MG63 (cell line): Measurements from ENCODE around the gene MGAT4C. TPM values are rescaled to one million over a fixed set of nuclear protein-coding genes. Genes with fewer than 3 reads are reported as not detected.
"Not testable (repeated sequence)": the region's sequence is repeated elsewhere in the genome, so short reads cannot be mapped to it uniquely, and the experiment has no call there.

Experiments used
- DNase-seq: peaks from one replicate; pipeline ENCODE4 v3.0.0-alpha.2; 2020
- H3K27me3 ChIP-seq: fragments of 250-450 bp; sonication (Bioruptor Pico); 2 replicates; pipeline ENCODE4 v1.5.1; 2020; ENCODE audit warnings: mild to moderate bottlenecking, moderate library complexity
- H3K36me3 ChIP-seq: fragments of 250-450 bp; sonication (Bioruptor Pico); 2 replicates; pipeline ENCODE4 v1.5.1; 2020; ENCODE audit warnings: mild to moderate bottlenecking, moderate library complexity
- H3K4me3 ChIP-seq: fragments of 250-450 bp; sonication (Bioruptor Pico); 2 replicates; pipeline ENCODE4 v1.5.1; 2020; ENCODE audit warnings: mild to moderate bottlenecking, moderate library complexity
- H3K9me3 ChIP-seq: fragments of 250-450 bp; sonication (Bioruptor Pico); 2 replicates; pipeline ENCODE4 v1.5.1; 2020; ENCODE audit warnings: mild to moderate bottlenecking, moderate library complexity
- total RNA-seq: library from RNA; depleted of rRNA; stranded (reverse); fragments of >200 nt; shearing (Covaris generic); gene quantifications from 2 replicates; pipeline ENCODE4 v1.2.3, GENCODE V29; 2014; ENCODE audit warnings: low replicate concordance

MGAT4C gene
- total RNA-seq, 1 experiment from 2014 or later: not detected

- not testable (repeated sequence) for H3K9me3 ChIP-seq, DNase-seq, H3K27me3 ChIP-seq, H3K36me3 ChIP-seq, H3K4me3 ChIP-seq
Observed at GRCh38 chr12:86059052-86059451, 197.1 kb downstream of the MGAT4C start.

DNA sequence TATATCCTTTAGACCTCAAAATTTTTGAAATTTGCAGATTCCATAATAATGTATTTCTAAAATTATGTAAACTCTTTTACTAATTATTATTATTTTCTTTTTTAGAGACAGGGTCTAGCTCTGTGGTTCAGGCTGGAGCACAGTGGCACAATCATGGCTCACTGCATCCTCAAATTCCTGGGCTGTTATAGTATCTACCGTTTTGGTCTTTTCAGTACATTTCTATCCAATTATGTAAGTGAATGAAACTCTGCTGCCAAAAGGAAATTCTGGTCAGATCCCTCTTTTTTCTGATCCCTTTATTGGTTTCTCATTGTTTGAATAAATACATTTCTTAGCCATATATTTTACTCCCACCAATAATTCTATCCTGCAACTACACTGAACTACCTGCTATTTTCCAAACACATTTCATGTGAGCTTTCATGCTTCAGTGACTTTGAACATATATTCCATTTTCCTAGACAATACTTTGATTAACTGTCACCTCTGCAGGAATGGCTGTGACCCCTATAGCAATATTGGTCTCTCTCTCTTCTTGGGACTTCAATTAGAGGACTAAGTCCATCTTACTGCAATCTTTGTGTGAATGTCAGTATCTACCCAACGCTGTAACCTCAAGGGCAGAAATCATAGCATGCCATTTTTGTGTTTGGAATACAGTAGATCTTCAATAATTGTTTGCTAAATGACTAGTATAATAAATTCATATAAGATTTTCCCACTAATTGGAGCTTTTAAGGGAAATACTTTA is 198.9 kb downstream of the MGAT4C start:
- DNase-seq: no peak
- Histone ChIP-seq H3K4me3 (no peak overlapping the region), H3K27me3 (no peaks in the 10 kb centered on the region), H3K36me3 (no peaks in the 10 kb centered on the region), H3K9me3 (no peaks in the 10 kb centered on the region)

GRCh38 chr12:86052921-86053320 is 203.3 kb downstream of the MGAT4C start:
- no peaks in the 10 kb centered on the region for H3K9me3 ChIP-seq
- DNase-seq: no peak
- no peak overlapping the region for H3K4me3 ChIP-seq
- no peaks in the 10 kb centered on the region for H3K36me3 ChIP-seq
- H3K27me3 ChIP-seq: no peaks in the 10 kb centered on the region

DNA sequence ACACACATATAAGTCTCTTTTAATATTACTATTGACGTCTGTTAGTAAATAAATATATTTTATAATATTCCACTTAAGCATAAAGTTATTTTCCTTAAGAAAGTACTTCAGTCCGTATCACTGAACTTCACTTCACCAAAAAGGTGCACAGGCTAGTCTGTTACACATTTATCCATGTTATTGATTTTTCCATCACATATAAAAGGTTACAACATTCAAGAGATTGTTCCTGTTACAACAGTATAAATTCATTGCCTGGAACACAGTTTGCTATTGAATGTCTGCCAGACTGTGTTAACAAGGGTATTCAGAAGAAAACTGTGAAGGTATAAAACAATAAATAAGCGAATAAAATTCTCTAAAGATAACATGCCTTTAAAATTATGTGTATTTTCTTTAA is 206.2 kb downstream of the MGAT4C start:
- DNase-seq: no peak
- Histone ChIP-seq H3K36me3 (no peaks in the 10 kb centered on the region), H3K27me3 (no peaks in the 10 kb centered on the region), H3K4me3 (no peak overlapping the region), H3K9me3 (no peaks in the 10 kb centered on the region)

DNA sequence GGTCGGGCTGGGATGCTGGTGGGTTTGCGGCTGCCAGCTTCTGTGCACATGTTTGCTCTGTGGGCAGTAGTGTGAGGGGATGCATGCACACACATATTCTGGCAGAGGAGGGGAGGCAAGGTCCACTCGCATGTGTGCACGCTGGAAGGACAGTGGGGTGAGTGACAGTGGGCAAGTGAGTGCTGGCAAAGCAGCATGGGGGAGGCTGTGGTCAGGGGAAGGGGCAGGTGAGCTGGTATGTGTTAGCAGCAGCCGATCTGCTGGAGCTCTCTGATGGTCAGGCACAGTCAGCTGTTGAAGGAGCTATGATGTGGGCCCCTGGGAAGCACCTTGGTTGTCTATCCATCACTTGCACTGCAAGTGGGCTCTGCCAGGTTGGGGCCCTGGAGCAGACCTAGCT is 211.8 kb downstream of the MGAT4C start:
- Histone ChIP-seq H3K9me3 (peaks cover 4% of the 10 kb centered on the region; the same call in 1 of the 2 replicates), H3K27me3 (no peaks in the 10 kb centered on the region), H3K36me3 (no peaks in the 10 kb centered on the region), H3K4me3 (no peak overlapping the region)
- DNase-seq: no peak

DNA sequence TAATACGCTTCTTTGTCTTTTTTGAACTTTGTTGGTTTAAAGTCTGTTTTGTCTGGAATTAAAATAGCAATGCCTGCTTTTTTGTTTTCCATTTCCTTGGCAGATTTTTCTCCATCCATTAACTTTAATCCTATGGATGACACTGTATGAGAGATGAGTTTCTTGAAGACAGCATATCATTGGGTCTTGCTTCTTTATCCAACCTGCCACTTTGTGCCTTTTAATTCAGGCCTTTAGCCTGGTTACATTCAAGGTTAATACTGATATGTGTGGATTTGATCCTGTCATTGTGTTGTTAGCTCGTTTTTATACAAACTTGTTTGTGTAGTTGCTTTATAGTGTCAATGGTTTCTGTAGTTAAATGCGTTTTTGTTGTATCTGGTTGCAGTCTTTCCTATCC is 214.1 kb downstream of the MGAT4C start:
- no peaks in the 10 kb centered on the region for H3K36me3 ChIP-seq
- DNase-seq: no peak
- H3K27me3 ChIP-seq: no peaks in the 10 kb centered on the region
- peaks cover 4% of the 10 kb centered on the region; the same call in 1 of the 2 replicates for H3K9me3 ChIP-seq
- H3K4me3 ChIP-seq: no peak overlapping the region

GRCh38 chr12:86018361-86018760 is 237.8 kb downstream of the MGAT4C start:
- Histone ChIP-seq H3K9me3 (no peaks in the 10 kb centered on the region; the same call in 1 of the 2 replicates), H3K27me3 (no peaks in the 10 kb centered on the region), H3K4me3 (no peak overlapping the region), H3K36me3 (no peaks in the 10 kb centered on the region)
- DNase-seq: no peak

DNA sequence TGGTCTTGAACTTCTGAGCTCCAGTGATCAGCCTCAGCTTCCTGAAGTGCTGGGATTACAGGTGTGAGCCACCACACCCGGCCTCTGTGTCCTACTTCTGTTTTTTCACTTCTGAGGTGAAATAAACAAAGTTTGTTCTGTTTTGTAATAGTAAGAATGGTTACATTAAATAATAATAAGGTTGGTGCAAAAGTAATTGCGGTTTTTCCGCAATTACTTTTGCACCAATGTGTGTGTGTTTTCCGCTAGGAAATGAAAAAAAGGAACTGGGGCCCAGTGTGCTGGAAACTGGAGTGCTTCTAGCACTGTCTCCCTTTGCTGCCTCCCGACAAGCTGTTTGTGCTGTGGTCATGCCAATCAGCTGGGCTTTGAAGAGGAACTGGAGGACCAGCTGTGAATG is 241.2 kb downstream of the MGAT4C start:
- Histone ChIP-seq H3K9me3 (no peaks in the 10 kb centered on the region; the same call in 1 of the 2 replicates), H3K36me3 (no peaks in the 10 kb centered on the region), H3K4me3 (no peak overlapping the region), H3K27me3 (no peaks in the 10 kb centered on the region)
- no peak for DNase-seq

DNA sequence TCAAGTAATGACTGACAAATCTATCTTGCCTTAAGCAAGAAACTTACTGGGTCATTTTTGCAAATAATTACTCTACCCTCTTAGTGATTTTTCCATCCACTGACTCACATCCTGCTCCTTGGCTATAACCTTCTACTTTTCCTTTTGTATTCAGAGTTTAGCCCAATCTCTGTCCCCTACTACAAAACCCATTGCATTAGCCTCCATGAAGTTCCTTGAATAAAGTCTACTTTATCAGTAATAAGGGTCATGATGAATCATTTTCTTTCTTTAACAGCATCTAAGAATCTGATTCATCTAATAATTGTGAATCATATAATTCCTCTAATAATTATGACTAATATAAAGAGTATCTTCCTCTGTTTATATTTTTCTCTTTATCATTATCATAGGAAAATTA is 249.5 kb downstream of the MGAT4C start:
- Histone ChIP-seq H3K9me3 (no peaks in the 10 kb centered on the region), H3K4me3 (no peak overlapping the region), H3K36me3 (no peaks in the 10 kb centered on the region), H3K27me3 (no peaks in the 10 kb centered on the region)
- DNase-seq: no peak

DNA sequence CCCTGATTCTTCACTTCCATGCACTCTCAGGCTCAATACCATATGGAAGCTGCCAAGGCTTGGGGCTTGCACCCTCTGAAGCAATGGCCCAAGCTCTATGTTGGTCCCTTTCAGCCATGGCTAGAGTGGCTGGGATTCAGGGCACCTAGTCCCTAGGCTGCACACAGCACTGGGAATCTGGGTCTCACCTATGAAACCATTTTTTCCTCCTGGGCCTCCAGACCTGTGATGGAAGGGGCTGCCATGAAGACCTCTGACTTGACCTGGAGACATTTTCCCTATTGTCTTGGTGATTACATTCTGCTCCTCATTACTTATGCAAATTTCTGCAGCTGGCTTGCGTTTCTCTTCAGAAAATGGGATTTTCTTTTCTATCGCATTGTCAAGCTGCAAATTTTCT is 258.1 kb downstream of the MGAT4C start:
- peaks cover 6% of the 10 kb centered on the region; the same call in 1 of the 2 replicates for H3K9me3 ChIP-seq
- H3K36me3 ChIP-seq: no peaks in the 10 kb centered on the region
- no peak overlapping the region for H3K4me3 ChIP-seq
- no peak for DNase-seq
- H3K27me3 ChIP-seq: no peaks in the 10 kb centered on the region

- Histone ChIP-seq H3K9me3 (peaks cover 6% of the 10 kb centered on the region; the same call in 1 of the 2 replicates), H3K27me3 (no peaks in the 10 kb centered on the region), H3K4me3 (no peak overlapping the region), H3K36me3 (no peaks in the 10 kb centered on the region)
- DNase-seq: no peak
Observed at GRCh38 chr12:85996280-85996679, 259.9 kb downstream of the MGAT4C start.

DNA sequence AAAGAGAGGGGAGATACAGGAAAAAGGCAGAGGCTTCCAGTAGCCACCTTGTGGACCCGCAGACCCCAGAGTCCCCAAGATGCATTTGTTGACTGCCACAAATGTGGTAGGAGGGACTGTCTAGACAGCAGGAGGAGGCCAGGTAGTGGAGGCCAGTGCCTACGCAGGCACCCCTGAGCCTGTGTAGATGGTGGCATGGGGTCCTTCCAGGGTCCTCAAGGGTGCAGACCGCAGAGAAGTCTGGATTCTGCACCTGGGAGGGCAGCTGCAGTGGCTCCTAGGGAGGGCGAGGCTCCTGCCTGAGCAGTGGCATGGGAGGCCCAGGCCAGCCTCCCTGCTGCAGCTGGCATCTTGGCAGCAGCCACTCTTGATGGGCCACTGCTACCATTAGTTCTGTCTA is 262.4 kb downstream of the MGAT4C start:
- H3K4me3 ChIP-seq: no peak overlapping the region
- peaks cover 6% of the 10 kb centered on the region; the same call in 1 of the 2 replicates for H3K9me3 ChIP-seq
- DNase-seq: no peak
- no peaks in the 10 kb centered on the region for H3K27me3 ChIP-seq
- H3K36me3 ChIP-seq: no peaks in the 10 kb centered on the region

DNA sequence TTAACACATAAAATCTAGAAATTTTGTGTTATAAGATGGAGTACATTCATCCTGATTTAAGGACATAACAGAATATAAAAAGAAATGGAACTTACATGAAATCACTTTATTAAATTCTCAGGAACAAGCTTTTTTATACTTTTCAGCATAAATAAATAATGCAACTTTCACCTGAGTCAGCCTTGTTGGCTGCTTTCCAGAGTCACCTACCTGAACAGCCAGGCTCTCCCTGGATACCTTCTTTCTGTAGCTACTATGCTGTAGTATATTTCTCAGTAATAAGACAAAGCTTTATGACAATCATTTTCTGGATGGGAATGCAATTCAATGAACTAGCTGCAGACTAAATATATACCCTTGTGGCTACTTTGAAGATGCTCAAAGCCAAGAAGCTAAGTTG is 270.2 kb downstream of the MGAT4C start:
- Histone ChIP-seq H3K9me3 (no peaks in the 10 kb centered on the region), H3K36me3 (no peaks in the 10 kb centered on the region), H3K27me3 (no peaks in the 10 kb centered on the region), H3K4me3 (no peak overlapping the region)
- no peak for DNase-seq

DNA sequence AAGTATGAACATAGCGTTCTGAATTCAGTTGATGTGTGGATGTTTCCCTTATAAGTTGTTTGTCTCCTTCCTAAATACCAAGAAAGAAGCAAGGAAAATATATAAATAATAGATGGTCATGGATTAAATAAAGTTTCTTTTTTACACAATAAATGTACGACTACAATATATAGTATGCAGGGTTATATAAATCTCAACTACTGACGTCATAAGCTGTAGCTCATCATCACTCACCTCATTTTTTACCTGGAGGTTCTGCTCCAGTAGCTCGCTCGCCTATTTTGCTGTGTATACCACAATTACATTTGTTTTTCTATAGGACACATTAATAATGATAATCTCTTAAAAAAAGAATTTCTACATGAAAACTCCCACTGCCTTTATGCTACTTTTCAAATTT is 272.6 kb downstream of the MGAT4C start:
- DNase-seq: no peak
- H3K4me3 ChIP-seq: no peak overlapping the region
- H3K36me3 ChIP-seq: no peaks in the 10 kb centered on the region

DNA sequence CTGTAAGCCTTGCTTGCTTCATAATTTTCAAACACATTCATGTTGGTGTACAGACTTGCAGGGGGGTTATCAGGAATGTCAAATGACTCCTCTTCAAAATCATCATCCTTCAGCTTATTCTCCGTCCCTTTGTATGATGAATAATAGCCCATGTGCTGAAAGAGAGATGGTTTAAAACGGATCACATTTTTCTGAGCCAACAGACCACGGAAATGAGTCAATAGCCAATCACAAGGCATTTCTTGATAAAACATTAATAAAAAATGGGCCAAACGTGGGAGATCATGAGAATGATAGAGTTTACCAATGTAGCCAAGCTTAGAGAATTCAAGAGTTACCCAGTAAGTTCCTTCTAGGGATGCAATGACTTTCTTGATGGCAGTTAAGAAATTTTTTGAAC is 276.6 kb downstream of the MGAT4C start:
- H3K27me3 ChIP-seq: no peaks in the 10 kb centered on the region
- no peak for DNase-seq
- H3K9me3 ChIP-seq: no peaks in the 10 kb centered on the region
- no peak overlapping the region for H3K4me3 ChIP-seq
- no peaks in the 10 kb centered on the region for H3K36me3 ChIP-seq

More for the DNA sequence above, 272.6 kb downstream of the MGAT4C start:
- no peaks in the 10 kb centered on the region for H3K9me3 ChIP-seq
- H3K27me3 ChIP-seq: no peaks in the 10 kb centered on the region

- no peaks in the 10 kb centered on the region for H3K27me3 ChIP-seq
- no peaks in the 10 kb centered on the region for H3K36me3 ChIP-seq
- no peaks in the 10 kb centered on the region for H3K9me3 ChIP-seq
- no peak for DNase-seq
- H3K4me3 ChIP-seq: no peak overlapping the region
Observed at GRCh38 chr12:85975716-85976115, 280.5 kb downstream of the MGAT4C start.

DNA sequence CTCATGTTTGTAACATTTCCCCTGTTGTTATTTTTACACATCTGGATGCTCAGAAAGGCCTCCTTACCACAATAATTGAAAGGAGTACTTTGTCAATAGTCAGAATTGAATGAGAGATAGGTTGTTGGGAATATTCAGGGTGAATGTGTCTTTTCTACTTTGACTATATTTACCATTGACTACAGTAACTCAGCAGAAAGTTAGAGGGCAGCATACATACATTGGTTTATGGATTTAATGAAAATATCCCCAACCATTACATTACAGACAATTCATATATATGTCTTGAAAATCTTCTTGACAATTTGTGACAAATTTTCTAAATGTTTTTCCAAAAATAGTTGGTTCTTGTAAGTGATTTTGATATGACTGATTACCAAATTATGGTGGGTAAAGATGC is 284.4 kb downstream of the MGAT4C start:
- H3K9me3 ChIP-seq: no peaks in the 10 kb centered on the region
- no peak overlapping the region for H3K4me3 ChIP-seq
- H3K36me3 ChIP-seq: no peaks in the 10 kb centered on the region
- H3K27me3 ChIP-seq: no peaks in the 10 kb centered on the region
- DNase-seq: no peak

DNA sequence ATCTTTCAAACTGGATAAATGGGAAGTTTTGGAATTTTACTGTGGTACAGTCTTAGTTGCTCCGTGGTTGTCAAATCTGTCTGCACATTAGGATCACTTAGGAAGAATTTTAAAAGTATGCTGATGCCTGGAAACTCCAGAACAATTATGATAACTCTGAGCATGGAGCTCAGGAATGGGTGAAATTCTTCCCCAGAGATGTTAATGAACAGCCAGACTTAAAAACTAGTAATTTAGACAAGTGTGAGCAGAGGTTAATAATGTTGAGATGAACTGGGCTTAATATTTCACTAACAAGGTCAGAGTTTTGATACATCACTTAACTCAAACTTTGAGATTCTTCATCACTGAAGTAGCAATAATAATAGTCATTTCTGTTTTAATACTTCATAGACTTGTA is 287.6 kb downstream of the MGAT4C start:
- no peaks in the 10 kb centered on the region for H3K9me3 ChIP-seq
- no peak overlapping the region for H3K4me3 ChIP-seq
- no peak for DNase-seq
- no peaks in the 10 kb centered on the region for H3K27me3 ChIP-seq
- no peaks in the 10 kb centered on the region for H3K36me3 ChIP-seq
